Measurements from ENCODE around the gene SFXN1.

- TF ChIP-seq RAD21 (IDR thresholded peaks at IDR 0.05; ENCODE audit: low read depth) (no peak), FOXM1 (IDR thresholded peaks at IDR 0.05; ENCODE audit: borderline replicate concordance, low read depth) (no peak), REST (IDR thresholded peaks at IDR 0.05; ENCODE audit: low read depth) (no peak), TAF1 (IDR thresholded peaks at IDR 0.05; ENCODE audit: low read depth) (no peak), CEBPB (IDR thresholded peaks at IDR 0.05) (no peak), USF1 (IDR thresholded peaks at IDR 0.05) (no peak), EGR1 (IDR thresholded peaks at IDR 0.05) (no peak), EP300 (IDR thresholded peaks at IDR 0.05; ENCODE audit: borderline replicate concordance) (no peak), MAX (IDR thresholded peaks at IDR 0.05) (no peak), YY1 (IDR thresholded peaks at IDR 0.05; ENCODE audit: low read depth) (no peak), NFIC (IDR thresholded peaks at IDR 0.05) (no peak), CREB1 (IDR thresholded peaks at IDR 0.05; ENCODE audit: low read depth) (no peak)
These were observed 81.7 kb downstream of the SFXN1 start for GRCh38 chr5:175560011-175560410.

Measured in Ishikawa (cell line).